Measurements from ENCODE around the gene MOGAT1.

DNA sequence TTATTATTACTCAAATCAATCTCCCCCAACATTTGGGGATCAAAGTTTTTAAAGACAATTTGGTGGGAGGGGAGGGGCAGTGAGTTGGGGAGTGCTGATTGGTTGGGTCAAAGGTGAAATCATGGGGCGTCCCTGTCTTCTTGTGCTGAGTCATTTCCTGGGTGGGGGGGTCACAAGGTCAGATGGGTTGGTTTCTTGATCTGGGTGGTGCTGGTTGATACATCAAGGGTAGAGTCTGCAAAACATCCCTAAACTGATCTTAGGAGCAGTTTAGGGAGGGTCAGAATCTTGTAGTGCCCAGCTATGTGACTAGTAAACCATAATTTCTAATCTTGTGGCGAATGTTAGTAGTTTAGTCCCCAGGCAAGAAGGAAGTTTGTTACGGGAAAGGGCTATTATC is 67.4 kb downstream of the MOGAT1 start:
- TF ChIP-seq, protein P1, sequence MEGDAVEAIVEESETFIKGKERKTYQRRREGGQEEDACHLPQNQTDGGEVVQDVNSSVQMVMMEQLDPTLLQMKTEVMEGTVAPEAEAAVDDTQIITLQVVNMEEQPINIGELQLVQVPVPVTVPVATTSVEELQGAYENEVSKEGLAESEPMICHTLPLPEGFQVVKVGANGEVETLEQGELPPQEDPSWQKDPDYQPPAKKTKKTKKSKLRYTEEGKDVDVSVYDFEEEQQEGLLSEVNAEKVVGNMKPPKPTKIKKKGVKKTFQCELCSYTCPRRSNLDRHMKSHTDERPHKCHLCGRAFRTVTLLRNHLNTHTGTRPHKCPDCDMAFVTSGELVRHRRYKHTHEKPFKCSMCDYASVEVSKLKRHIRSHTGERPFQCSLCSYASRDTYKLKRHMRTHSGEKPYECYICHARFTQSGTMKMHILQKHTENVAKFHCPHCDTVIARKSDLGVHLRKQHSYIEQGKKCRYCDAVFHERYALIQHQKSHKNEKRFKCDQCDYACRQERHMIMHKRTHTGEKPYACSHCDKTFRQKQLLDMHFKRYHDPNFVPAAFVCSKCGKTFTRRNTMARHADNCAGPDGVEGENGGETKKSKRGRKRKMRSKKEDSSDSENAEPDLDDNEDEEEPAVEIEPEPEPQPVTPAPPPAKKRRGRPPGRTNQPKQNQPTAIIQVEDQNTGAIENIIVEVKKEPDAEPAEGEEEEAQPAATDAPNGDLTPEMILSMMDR (IDR thresholded peaks at IDR 0.05; ENCODE audit: low read depth, low read length), result no peak
- no peak for TF ChIP-seq EZH2phosphoT487 (IDR thresholded peaks at IDR 0.05; ENCODE audit: low read depth)

Measured in OCI-LY3 (cell line).